Sigmoid colon (tissue), 7 donors: ENCODE data around the gene MARK3. TPM values are rescaled to one million over a fixed set of nuclear protein-coding genes. Genes with fewer than 3 reads are reported as not detected.
A peak's percentile ranks its signal among the peaks of the same experiment; 100 is the strongest.

Source experiments
- DNase-seq: peaks from one replicate; pipeline ENCODE4 v3.0.0-alpha.2; 2019
- H3K27ac ChIP-seq, 4 donors: fragments of 200-600 bp; sonication (generic); one replicate each; pipeline ENCODE4 v1.5.1; 2016 to 2019; ENCODE audit warnings: mild to moderate bottlenecking in 1 of 4
- H3K27me3 ChIP-seq, 3 donors: fragments of 200-600 bp; sonication (generic); one replicate each; pipeline ENCODE4 v1.5.1; 2019; ENCODE audit warnings: mild to moderate bottlenecking in 1 of 3
- H3K36me3 ChIP-seq, 4 donors: fragments of 200-600 bp; sonication (generic); one replicate each; pipeline ENCODE4 v1.5.1; 2016 to 2019
- H3K4me1 ChIP-seq, 4 donors: fragments of 200-600 bp; sonication (generic); one replicate each; pipeline ENCODE4 v1.5.1; 2017 to 2019
- H3K4me3 ChIP-seq, 4 donors: fragments of 200-600 bp; sonication (generic); one replicate each; pipeline ENCODE4 v1.5.1; 2017 to 2019; ENCODE audit warnings: mild to moderate bottlenecking in 2 of 4, moderate library complexity in 1 of 4
- H3K9me3 ChIP-seq, 4 donors: fragments of 200-600 bp in 3 of 4; sonication (generic) in 3 of 4; one replicate each; pipeline versions ENCODE4 v1.5.1 to v1.6.1; 2013 to 2019
- EP300 ChIP-seq, 4 donors: sonication (generic); formaldehyde crosslinking; IDR thresholded peaks; one replicate each; pipeline ENCODE4 v1.6.1; 2017; ENCODE audit warnings: antibody characterized with exemption in 4 of 4
- POLR2A ChIP-seq, 2 donors: fragments of 450-650 bp; IDR thresholded peaks; one replicate each; pipeline ENCODE4 v1.6.1; 2016; ENCODE audit warnings: antibody characterized with exemption in 2 of 2, mild to moderate bottlenecking in 2 of 2, moderate library complexity in 2 of 2
- POLR2AphosphoS5 ChIP-seq, 4 donors: sonication (generic); formaldehyde crosslinking; IDR thresholded peaks; one replicate each; pipeline ENCODE4 v1.6.1; 2017; ENCODE audit warnings: antibody characterized with exemption in 4 of 4
- WGBS, 2 donors: extraction: QIAGEN DNeasy Blood & Tissue Kit; methylation state at CpG; one replicate each; pipeline ENCODE4 v1.1.7; 2013; 5-methylcytosine and 5-hydroxymethylcytosine counted together
- intact Hi-C: fragments of 100-400 bp; cut with DNase I; formaldehyde crosslinking; loops from one replicate; pipeline ENCODE4 v1.15.1; 2023
- polyA plus RNA-seq, 3 donors: library from polyadenylated mRNA; stranded (reverse); fragments of 200-250 nt; gene quantifications; one replicate each; pipeline ENCODE4 v1.2.3, GENCODE V29; 2013
- total RNA-seq, 4 donors: library from RNA; depleted of rRNA; stranded (reverse); fragments of >200 nt; gene quantifications; one replicate each; pipeline ENCODE4 v1.1.0, GENCODE V29; 2016
- TF ChIP-seq, protein P1 (sequence below), 4 experiments: fragments of 450-650 bp in 3 of 4; fragments of 200-600 bp in 1 of 4; IDR thresholded peaks; one replicate each; pipeline ENCODE4 v1.5.1; 2016 to 2019; ENCODE audit warnings: antibody characterized with exemption in 4 of 4, mild to moderate bottlenecking in 3 of 4, moderate library complexity in 2 of 4
- donor health status: healthy with polysubstance abuse.
- donor health status: Bipolar disorder and iron deficiency.
- donor health status: healthy.

Gene MARK3
- total and polyA plus RNA-seq, 7 donors = 21.6 to 104 (median 66.7) TPM

DNA sequence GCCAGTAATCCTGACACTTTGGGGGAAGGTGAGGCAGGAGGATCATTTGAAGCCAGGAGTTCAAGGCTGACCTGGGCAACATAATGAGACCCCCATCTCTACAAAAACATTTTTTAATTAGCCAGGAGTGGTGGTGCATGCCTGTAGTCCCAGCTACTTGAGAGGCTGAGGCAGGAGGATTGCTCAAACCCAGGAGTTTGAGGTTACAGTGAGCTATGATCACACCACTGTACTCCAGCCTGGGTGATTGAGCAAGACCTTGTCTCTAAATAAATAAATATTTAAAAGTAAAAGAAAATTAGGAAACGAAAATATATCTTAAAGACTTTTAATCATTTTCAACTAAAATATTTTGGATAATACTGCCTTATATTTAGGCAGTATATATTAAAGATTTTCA lies 111.6 kb downstream of the MARK3 start:
- H3K4me3 ChIP-seq = no peak overlapping the region
- H3K36me3 ChIP-seq = peaks cover 8 to 85% (median 28%) of the 10 kb centered on the region in 4 donors
- H3K9me3 ChIP-seq = no peaks in the 10 kb centered on the region
- WGBS, 2 donors = 0 to 44% methylated on average over 1 of the region's 1 CpG
- H3K4me1 ChIP-seq = peaks cover 0 to 8% (median 3%) of the 10 kb centered on the region in 4 donors
- no peak overlapping the region for H3K27ac ChIP-seq
- TF ChIP-seq POLR2AphosphoS5 (IDR thresholded peaks at IDR 0.05) (no peak), POLR2A (IDR thresholded peaks at IDR 0.05) (no peak), EP300 (IDR thresholded peaks at IDR 0.05) (no peak)
- TF ChIP-seq, protein P1, sequence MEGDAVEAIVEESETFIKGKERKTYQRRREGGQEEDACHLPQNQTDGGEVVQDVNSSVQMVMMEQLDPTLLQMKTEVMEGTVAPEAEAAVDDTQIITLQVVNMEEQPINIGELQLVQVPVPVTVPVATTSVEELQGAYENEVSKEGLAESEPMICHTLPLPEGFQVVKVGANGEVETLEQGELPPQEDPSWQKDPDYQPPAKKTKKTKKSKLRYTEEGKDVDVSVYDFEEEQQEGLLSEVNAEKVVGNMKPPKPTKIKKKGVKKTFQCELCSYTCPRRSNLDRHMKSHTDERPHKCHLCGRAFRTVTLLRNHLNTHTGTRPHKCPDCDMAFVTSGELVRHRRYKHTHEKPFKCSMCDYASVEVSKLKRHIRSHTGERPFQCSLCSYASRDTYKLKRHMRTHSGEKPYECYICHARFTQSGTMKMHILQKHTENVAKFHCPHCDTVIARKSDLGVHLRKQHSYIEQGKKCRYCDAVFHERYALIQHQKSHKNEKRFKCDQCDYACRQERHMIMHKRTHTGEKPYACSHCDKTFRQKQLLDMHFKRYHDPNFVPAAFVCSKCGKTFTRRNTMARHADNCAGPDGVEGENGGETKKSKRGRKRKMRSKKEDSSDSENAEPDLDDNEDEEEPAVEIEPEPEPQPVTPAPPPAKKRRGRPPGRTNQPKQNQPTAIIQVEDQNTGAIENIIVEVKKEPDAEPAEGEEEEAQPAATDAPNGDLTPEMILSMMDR (IDR thresholded peaks at IDR 0.05) = no peak
- intact Hi-C loops = loop anchor here (10.0 kb wide), 1 partner anchor 162 kb away; the partner anchor contains the start of gene EIF5
- H3K27me3 ChIP-seq = no peaks in the 10 kb centered on the region
- DNase-seq = no peak

DNA sequence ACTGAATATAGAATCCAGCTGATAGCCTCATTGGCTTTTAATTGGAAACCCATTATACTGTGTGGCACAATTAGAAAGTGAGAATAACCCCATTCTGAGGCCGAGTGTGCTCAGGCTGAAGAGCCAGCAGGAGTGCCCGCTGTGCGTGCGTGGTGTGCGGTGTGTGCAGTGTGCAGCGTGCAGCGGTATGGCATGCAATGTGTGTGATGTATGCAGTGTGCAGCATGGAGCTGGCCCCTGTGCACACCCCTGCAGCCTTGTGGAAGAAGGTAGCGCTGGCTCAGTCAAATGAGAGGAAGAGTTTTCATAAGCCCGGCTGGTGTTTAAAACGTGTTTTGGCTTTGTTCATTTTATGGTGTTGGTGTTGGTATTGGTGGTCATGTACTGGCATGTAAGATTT lies 114.5 kb downstream of the MARK3 start:
- H3K36me3 ChIP-seq = peaks cover 10 to 85% (median 49%) of the 10 kb centered on the region in 4 donors
- peaks cover 0 to 8% (median 3%) of the 10 kb centered on the region in 4 donors for H3K4me1 ChIP-seq
- no peak for TF ChIP-seq POLR2AphosphoS5 (IDR thresholded peaks at IDR 0.05)
- TF ChIP-seq, protein P1 (IDR thresholded peaks at IDR 0.05) = no peak
- TF ChIP-seq POLR2A (IDR thresholded peaks at IDR 0.05) = no peak
- TF ChIP-seq EP300 (IDR thresholded peaks at IDR 0.05) = no peak
- no peaks in the 10 kb centered on the region for H3K9me3 ChIP-seq
- H3K27ac ChIP-seq = no peak overlapping the region
- 68 to 78% methylated on average over 10 of the region's 10 CpGs for WGBS, 2 donors
- DNase-seq = no peak
- no peak overlapping the region for H3K4me3 ChIP-seq
- intact Hi-C loops = loop anchor here (1.0 to 10.0 kb wide), 2 partner anchors 46 to 165 kb away; partner anchors contain the start of gene EIF5
- H3K27me3 ChIP-seq = no peaks in the 10 kb centered on the region

DNA sequence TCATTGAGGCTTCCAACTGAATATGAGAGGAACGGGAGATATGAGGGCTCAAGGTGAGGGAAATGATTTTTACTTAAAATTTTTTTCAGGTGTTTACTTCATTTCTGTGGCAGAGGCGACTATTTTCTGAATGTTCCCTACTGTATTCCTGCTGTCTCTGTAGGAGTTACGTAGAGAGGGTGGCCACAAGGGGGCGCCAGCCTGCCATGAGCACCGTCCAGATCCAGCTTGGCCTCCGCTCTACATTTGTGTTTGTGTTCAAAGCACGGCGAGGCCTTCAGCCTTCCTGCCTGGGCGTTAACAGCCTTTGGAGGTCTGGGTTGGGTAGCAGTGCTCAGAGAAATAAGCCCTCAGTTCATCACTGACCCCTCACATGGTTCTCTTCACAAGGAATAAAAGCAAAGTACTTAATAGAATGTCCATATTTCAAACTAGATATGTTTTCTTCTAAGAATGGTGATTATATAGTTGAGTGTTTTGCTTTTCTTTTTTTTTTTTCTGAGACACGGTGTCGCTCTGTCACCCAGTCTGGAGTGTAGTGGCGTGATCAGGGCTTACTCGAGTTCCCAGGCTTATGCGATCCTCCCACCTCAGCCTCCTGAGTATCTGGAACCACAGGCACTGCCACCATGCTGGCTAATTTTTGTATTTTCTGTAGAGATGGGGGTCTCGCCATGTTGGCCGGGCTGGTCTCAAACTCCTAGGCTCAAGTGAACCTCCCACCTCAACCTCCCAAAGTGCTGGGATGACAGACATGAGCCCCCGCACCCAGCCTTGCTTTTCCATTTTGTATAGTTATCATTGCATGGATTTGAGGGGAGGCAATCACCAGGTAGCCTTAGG lies 115.2 kb downstream of the MARK3 start:
- TF ChIP-seq, protein P1 (IDR thresholded peaks at IDR 0.05) = peak; percentile 91 to 93 (median 92)
- TF ChIP-seq EP300 (IDR thresholded peaks at IDR 0.05) (no peak), POLR2AphosphoS5 (IDR thresholded peaks at IDR 0.05) (peak in 3 of 4 donors; percentile 21 to 50 (median 49))
- WGBS, 2 donors = 39 to 48% methylated on average over 17 of the region's 17 CpGs
- Histone ChIP-seq H3K4me3 (no peak overlapping the region), H3K4me1 (peaks cover 0 to 8% (median 3%) of the 10 kb centered on the region in 4 donors), H3K9me3 (no peaks in the 10 kb centered on the region), H3K27me3 (no peaks in the 10 kb centered on the region), H3K27ac (peak overlapping the region; percentile 46 to 66 (median 62)), H3K36me3 (peaks cover 6 to 85% (median 46%) of the 10 kb centered on the region in 4 donors)
- intact Hi-C loops = loop anchor here (1.0 kb wide), 1 partner anchor 45 kb away; no protein-coding TSS in a partner anchor
- DNase-seq = peak; percentile 96

DNA sequence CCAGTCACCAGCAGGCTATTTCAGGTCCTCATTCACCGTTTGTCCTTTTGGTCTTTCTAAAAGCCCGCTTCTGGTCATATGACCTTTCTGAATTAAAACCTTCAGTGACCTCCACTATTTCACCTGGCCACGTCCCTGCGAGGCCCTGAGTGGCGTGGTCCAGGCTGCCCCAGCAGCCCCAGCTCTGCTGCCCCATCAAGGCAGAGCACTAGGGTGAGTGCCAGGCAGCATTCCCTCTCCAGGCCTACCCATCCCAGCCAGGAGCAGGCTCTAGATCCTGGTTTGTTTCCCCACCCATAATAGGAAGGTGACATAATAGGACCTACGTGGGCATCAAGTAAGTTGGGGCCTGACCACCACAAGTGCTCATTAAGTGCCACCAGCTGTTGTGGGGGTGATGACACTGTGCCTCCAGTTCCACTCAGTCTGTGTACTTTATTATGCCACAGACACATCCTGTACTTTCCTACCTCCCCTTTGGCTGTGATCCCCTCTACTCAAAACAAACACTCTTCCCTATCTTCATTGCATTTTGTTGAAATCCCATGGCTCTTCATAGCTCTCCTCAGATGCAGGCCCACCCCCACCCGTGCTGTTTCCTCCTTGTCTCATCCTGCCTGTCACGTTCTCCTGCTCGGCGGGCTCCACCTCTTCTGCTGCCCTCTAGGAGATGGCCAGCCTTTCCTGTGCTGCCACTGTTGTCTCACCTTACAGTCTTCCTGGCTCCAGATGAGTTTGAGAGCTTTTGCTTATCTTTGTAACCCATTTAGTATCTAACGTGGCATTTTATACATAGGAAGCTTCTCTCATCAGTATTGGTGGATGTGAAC lies 116.0 kb downstream of the MARK3 start:
- Histone ChIP-seq H3K27me3 (no peaks in the 10 kb centered on the region), H3K4me3 (no peak overlapping the region), H3K4me1 (peaks cover 0 to 8% (median 3%) of the 10 kb centered on the region in 4 donors), H3K9me3 (no peaks in the 10 kb centered on the region), H3K36me3 (peaks cover 6 to 85% (median 45%) of the 10 kb centered on the region in 4 donors), H3K27ac (peak overlapping the region in 3 of 4 donors; percentile 61 to 66 (median 64))
- intact Hi-C loops = no loop called here
- DNase-seq = peak; percentile 46
- WGBS, 2 donors = 89 to 90% methylated on average over 11 of the region's 11 CpGs
- TF ChIP-seq, protein P1 (IDR thresholded peaks at IDR 0.05) = no peak
- no peak for TF ChIP-seq POLR2A (IDR thresholded peaks at IDR 0.05)
- TF ChIP-seq EP300 (IDR thresholded peaks at IDR 0.05) = no peak
- TF ChIP-seq POLR2AphosphoS5 (IDR thresholded peaks at IDR 0.05) = no peak
